ENCODE data around the gene AKAP11.

DNA sequence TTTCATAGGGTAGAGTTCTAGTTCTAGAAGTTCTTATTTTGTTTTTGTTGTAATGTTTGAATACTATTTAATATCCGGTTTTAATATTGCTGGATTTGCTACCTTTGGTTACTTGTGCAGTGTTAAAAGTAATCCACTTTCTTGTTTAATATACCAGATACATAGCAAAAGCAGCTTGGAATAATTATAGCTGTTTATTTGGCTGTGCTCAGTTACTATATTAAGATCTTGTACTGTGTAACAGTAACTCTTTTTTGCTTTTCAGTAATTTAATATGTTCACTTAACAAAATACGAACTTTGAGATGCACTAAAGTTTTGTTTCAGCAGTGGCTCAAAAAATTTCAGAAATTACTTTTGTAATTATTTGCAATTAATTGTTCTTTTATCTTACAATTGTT, 50.9 kb downstream of the AKAP11 start:
- no peak for TF ChIP-seq POLR2AphosphoS5 (IDR thresholded peaks at IDR 0.05; ENCODE audit: low read depth, low read length)
- no peak for TF ChIP-seq POLR2A (IDR thresholded peaks at IDR 0.05; ENCODE audit: low read depth, low read length)
